Kidney capillary endothelial cell (primary cell): ENCODE results near the gene GJA10.

Experiments
- DNase-seq: peaks from one replicate; pipeline ENCODE4 v3.0.0-alpha.2; 2018; ENCODE audit warnings: low spot score

Gene GJA10

DNA sequence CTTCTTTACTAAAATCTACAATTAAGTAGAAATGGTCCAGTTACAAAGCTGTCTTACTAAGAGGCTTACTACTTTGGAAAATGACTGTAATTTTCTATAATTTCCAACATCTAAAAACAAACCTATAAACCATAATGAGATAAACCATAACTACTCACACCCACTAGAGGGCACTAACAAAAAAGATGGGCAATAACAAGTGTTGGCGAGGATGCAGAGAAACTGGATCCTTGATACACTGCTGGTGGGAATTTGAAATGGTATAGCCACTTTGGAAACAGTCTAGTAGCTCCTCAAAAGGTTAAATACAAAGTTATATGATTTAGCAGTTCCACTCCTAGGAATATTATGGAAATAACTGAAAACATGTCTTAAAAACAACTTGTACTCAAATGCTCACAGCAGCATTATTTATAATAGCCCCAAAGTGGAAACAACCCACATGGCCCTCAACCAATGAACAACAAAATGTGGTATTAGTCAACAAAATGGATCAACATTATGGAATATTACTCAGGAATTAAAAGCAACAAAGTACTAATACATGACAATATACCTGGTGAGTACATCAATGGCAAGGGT, 50.6 kb downstream of the GJA10 start:
- peak; percentile 38 for DNase-seq
